GM18861 (cell line): Measurements from ENCODE around the gene CWC27.
A peak's percentile ranks its signal among the peaks of the same experiment; 100 is the strongest.

Source experiments
- ATAC-seq: cut with Tn5 transposase; IDR thresholded peaks from one replicate; pipeline ENCODE4 v1.9.1; 2021; ENCODE audit not compliant: unreplicated experiment

CWC27 gene

GRCh38 chr5:65066387-65067146 is 297.8 kb downstream of the CWC27 start:
- ATAC-seq = peak; percentile 54

- no peak for ATAC-seq
Measured at GRCh38 chr5:65067147-65067506, 298.4 kb downstream of the CWC27 start.
